ENCODE measurements around the gene ELFN2.
"Not testable (repeated sequence)": the region's sequence is repeated elsewhere in the genome, so short reads cannot be mapped to it uniquely, and the experiment has no call there.

ELFN2 gene

GRCh38 chr22:37329238-37330140 lies 97.8 kb downstream of the ELFN2 start:
- Histone ChIP-seq H3K27ac (ENCODE audit: low read length) (no peak overlapping the region), H3K9me2 (replicated peaks; ENCODE audit: insufficient read depth, low read length) (no peaks in the 10 kb centered on the region), H3K27me3 (replicated peaks; ENCODE audit: insufficient read depth, low read length) (peaks cover 95% of the 10 kb centered on the region), H3K4me2 (ENCODE audit: low read depth, low read length) (no peak overlapping the region), H3K9ac (ENCODE audit: low read length) (no peak overlapping the region), H3K36me3 (replicated peaks; ENCODE audit: insufficient read depth, low read length) (no peaks in the 10 kb centered on the region), H3K4me1 (ENCODE audit: low read length) (no peaks in the 10 kb centered on the region), H4K20me1 (ENCODE audit: insufficient read depth, low read length) (no peaks in the 10 kb centered on the region), H3F3A (ENCODE audit: insufficient read depth, low read length) (no peaks in the 10 kb centered on the region), H3K9me3 (replicated peaks; ENCODE audit: insufficient read depth, low read length) (no peaks in the 10 kb centered on the region), H3K4me3 (ENCODE audit: low read length) (no peak overlapping the region), H3K79me2 (ENCODE audit: low read length) (no peaks in the 10 kb centered on the region), H2AFZ (ENCODE audit: low read length) (no peak overlapping the region)
- no peak for TF ChIP-seq EZH2 (optimal IDR thresholded peaks at IDR 0.05; ENCODE audit: low read depth, low read length)
- no peak for TF ChIP-seq CTCF (IDR thresholded peaks at IDR 0.05; ENCODE audit: low read length)
- TF ChIP-seq EZH2phosphoT487 (IDR thresholded peaks at IDR 0.05; ENCODE audit: low read length): no peak
- no peak for DNase-seq

- H3K27me3 ChIP-seq (replicated peaks; ENCODE audit: insufficient read depth, low read length): peaks cover 95% of the 10 kb centered on the region
- H3K4me3 ChIP-seq (ENCODE audit: low read length); H3K27ac ChIP-seq (ENCODE audit: low read length); H3K36me3 ChIP-seq (replicated peaks; ENCODE audit: insufficient read depth, low read length); H3K4me1 ChIP-seq (ENCODE audit: low read length); H3F3A ChIP-seq (ENCODE audit: insufficient read depth, low read length); H3K9ac ChIP-seq (ENCODE audit: low read length); H3K79me2 ChIP-seq (ENCODE audit: low read length); H3K9me3 ChIP-seq (replicated peaks; ENCODE audit: insufficient read depth, low read length); DNase-seq; H3K4me2 ChIP-seq (ENCODE audit: low read depth, low read length); H4K20me1 ChIP-seq (ENCODE audit: insufficient read depth, low read length); H2AFZ ChIP-seq (ENCODE audit: low read length); H3K9me2 ChIP-seq (replicated peaks; ENCODE audit: insufficient read depth, low read length): not testable (repeated sequence)
These were observed 98.6 kb downstream of the ELFN2 start for GRCh38 chr22:37328538-37329237.

- no peaks in the 10 kb centered on the region for H3K9me3 ChIP-seq (replicated peaks; ENCODE audit: insufficient read depth, low read length)
- H3K9me2 ChIP-seq (replicated peaks; ENCODE audit: insufficient read depth, low read length): no peaks in the 10 kb centered on the region
- no peaks in the 10 kb centered on the region for H3K36me3 ChIP-seq (replicated peaks; ENCODE audit: insufficient read depth, low read length)
- H3K4me3 ChIP-seq (ENCODE audit: low read length): no peak overlapping the region
- H2AFZ ChIP-seq (ENCODE audit: low read length): no peak overlapping the region
- H3K27me3 ChIP-seq (replicated peaks; ENCODE audit: insufficient read depth, low read length): peaks cover 95% of the 10 kb centered on the region
- H3K27ac ChIP-seq (ENCODE audit: low read length): no peak overlapping the region
- H3K9ac ChIP-seq (ENCODE audit: low read length): no peak overlapping the region
- H3K4me2 ChIP-seq (ENCODE audit: low read depth, low read length): no peak overlapping the region
- no peak for TF ChIP-seq EZH2 (optimal IDR thresholded peaks at IDR 0.05; ENCODE audit: low read depth, low read length)
- TF ChIP-seq EZH2phosphoT487 (IDR thresholded peaks at IDR 0.05; ENCODE audit: low read length): no peak
- no peak for TF ChIP-seq CTCF (IDR thresholded peaks at IDR 0.05; ENCODE audit: low read length)
- no peak for DNase-seq
- no peaks in the 10 kb centered on the region for H4K20me1 ChIP-seq (ENCODE audit: insufficient read depth, low read length)
- H3K4me1 ChIP-seq (ENCODE audit: low read length): no peaks in the 10 kb centered on the region
- no peaks in the 10 kb centered on the region for H3F3A ChIP-seq (ENCODE audit: insufficient read depth, low read length)
- no peaks in the 10 kb centered on the region for H3K79me2 ChIP-seq (ENCODE audit: low read length)
These were observed 99.3 kb downstream of the ELFN2 start for GRCh38 chr22:37328017-37328416.

All from MM.1S (cell line).